ENCODE measurements around the gene ANXA4.

GRCh38 chr2:69694894-69695849 lies 46.8 kb upstream of the ANXA4 start:
- TF ChIP-seq, protein P1, sequence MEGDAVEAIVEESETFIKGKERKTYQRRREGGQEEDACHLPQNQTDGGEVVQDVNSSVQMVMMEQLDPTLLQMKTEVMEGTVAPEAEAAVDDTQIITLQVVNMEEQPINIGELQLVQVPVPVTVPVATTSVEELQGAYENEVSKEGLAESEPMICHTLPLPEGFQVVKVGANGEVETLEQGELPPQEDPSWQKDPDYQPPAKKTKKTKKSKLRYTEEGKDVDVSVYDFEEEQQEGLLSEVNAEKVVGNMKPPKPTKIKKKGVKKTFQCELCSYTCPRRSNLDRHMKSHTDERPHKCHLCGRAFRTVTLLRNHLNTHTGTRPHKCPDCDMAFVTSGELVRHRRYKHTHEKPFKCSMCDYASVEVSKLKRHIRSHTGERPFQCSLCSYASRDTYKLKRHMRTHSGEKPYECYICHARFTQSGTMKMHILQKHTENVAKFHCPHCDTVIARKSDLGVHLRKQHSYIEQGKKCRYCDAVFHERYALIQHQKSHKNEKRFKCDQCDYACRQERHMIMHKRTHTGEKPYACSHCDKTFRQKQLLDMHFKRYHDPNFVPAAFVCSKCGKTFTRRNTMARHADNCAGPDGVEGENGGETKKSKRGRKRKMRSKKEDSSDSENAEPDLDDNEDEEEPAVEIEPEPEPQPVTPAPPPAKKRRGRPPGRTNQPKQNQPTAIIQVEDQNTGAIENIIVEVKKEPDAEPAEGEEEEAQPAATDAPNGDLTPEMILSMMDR (IDR thresholded peaks at IDR 0.05), result no peak
- no peak for TF ChIP-seq EZH2 (IDR thresholded peaks at IDR 0.05)
